Measurements from ENCODE around the gene ACP7.

DNA sequence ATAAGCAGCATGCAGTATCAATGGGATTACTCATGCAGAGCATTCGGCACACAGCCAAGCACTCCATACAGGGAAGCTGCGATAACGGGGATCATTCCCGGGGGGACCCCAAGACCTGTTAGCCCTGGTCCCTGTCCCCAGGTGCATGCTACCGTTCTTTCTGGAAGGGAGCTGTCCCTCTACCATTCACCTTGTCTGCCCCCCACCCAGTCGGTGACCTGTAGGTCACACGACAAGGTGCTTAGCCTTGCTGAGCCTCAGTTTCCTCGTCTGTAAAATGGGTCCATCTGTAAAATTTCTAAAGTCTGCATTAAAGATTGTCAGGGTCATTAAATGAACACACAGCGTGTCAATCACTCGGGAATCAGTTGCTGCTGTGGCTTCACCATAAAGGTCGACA is 6.8 kb upstream of the ACP7 start:
- TF ChIP-seq, protein P1, sequence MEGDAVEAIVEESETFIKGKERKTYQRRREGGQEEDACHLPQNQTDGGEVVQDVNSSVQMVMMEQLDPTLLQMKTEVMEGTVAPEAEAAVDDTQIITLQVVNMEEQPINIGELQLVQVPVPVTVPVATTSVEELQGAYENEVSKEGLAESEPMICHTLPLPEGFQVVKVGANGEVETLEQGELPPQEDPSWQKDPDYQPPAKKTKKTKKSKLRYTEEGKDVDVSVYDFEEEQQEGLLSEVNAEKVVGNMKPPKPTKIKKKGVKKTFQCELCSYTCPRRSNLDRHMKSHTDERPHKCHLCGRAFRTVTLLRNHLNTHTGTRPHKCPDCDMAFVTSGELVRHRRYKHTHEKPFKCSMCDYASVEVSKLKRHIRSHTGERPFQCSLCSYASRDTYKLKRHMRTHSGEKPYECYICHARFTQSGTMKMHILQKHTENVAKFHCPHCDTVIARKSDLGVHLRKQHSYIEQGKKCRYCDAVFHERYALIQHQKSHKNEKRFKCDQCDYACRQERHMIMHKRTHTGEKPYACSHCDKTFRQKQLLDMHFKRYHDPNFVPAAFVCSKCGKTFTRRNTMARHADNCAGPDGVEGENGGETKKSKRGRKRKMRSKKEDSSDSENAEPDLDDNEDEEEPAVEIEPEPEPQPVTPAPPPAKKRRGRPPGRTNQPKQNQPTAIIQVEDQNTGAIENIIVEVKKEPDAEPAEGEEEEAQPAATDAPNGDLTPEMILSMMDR (IDR thresholded peaks at IDR 0.05; ENCODE audit: low read length), result no peak
- no peak for TF ChIP-seq EZH2 (optimal IDR thresholded peaks at IDR 0.05; ENCODE audit: low read depth, low read length)
